NT2/D1 (cell line): Measurements from ENCODE around the gene ACP1.

Source experiments
- SUZ12 ChIP-seq: IDR thresholded peaks from 2 replicates; pipeline ENCODE4 v1.6.1; 2011; ENCODE audit not compliant: insufficient read length, insufficient read depth; ENCODE audit errors: extremely low read depth
- YY1 ChIP-seq: IDR thresholded peaks from 2 replicates; pipeline ENCODE4 v1.6.1; 2011; ENCODE audit not compliant: insufficient read length, insufficient read depth

- TF ChIP-seq YY1 (no peak), SUZ12 (no peak)
Measured at GRCh38 chr2:216068-216467, 48.7 kb upstream of the ACP1 start.
